T-helper 2 cell treated with Interferon-gamma antibody and Interleukin-4, amounts not matched to agents 5 μg/mL and 100 μg/mL, for 36 hours (primary cell): Measurements from ENCODE around the gene CST11.
"Not testable (repeated sequence)": the region's sequence is repeated elsewhere in the genome, so short reads cannot be mapped to it uniquely, and the experiment has no call there.

Source experiments
- DNase-seq: peaks from one replicate; pipeline ENCODE4 v3.0.0; 2021; ENCODE audit warnings: low spot score
- H3K27ac Mint-ChIP-seq: one replicate; pipeline ENCODE4 v1.8.0; 2021; ENCODE audit warnings: mild to moderate bottlenecking, mixed read lengths
- H3K27me3 Mint-ChIP-seq: one replicate; pipeline ENCODE4 v1.8.0; 2021; ENCODE audit warnings: low read depth, mixed read lengths
- H3K36me3 Mint-ChIP-seq: one replicate; pipeline ENCODE4 v1.8.0; 2021; ENCODE audit warnings: low read depth, mixed read lengths
- H3K4me1 Mint-ChIP-seq: one replicate; pipeline ENCODE4 v1.8.0; 2021; ENCODE audit warnings: low read depth, mixed read lengths
- H3K4me3 Mint-ChIP-seq: one replicate; pipeline ENCODE4 v1.8.0; 2022; ENCODE audit warnings: mild to moderate bottlenecking, moderate library complexity, mixed read lengths
- H3K9me3 Mint-ChIP-seq: one replicate; pipeline ENCODE4 v1.8.0; 2021; ENCODE audit warnings: mixed read lengths

Gene CST11

GRCh38 chr20:23473293-23473692 lies 20.6 kb upstream of the CST11 start:
- not testable (repeated sequence) for H3K9me3 Mint-ChIP-seq, H3K36me3 Mint-ChIP-seq, DNase-seq

GRCh38 chr20:23472306-23472705 lies 19.6 kb upstream of the CST11 start:
- H3K27me3 Mint-ChIP-seq, H3K4me3 Mint-ChIP-seq, H3K4me1 Mint-ChIP-seq, H3K9me3 Mint-ChIP-seq, DNase-seq, H3K36me3 Mint-ChIP-seq, H3K27ac Mint-ChIP-seq: not testable (repeated sequence)

More at GRCh38 chr20:23473293-23473692, 20.6 kb upstream of the CST11 start:
- not testable (repeated sequence) for H3K4me1 Mint-ChIP-seq, H3K27me3 Mint-ChIP-seq, H3K4me3 Mint-ChIP-seq, H3K27ac Mint-ChIP-seq

GRCh38 chr20:23466961-23467360 lies 14.3 kb upstream of the CST11 start:
- not testable (repeated sequence) for DNase-seq, H3K36me3 Mint-ChIP-seq, H3K27me3 Mint-ChIP-seq, H3K4me1 Mint-ChIP-seq, H3K4me3 Mint-ChIP-seq, H3K27ac Mint-ChIP-seq
- H3K9me3 Mint-ChIP-seq: peaks cover 22% of the 10 kb centered on the region

- peaks cover 9% of the 10 kb centered on the region for H3K9me3 Mint-ChIP-seq
- peaks cover 6% of the 10 kb centered on the region for H3K4me1 Mint-ChIP-seq
- H3K4me3 Mint-ChIP-seq: no peak overlapping the region
- peaks cover 5% of the 10 kb centered on the region for H3K27me3 Mint-ChIP-seq
- no peak overlapping the region for H3K27ac Mint-ChIP-seq
- no peak for DNase-seq
- H3K36me3 Mint-ChIP-seq: no peaks in the 10 kb centered on the region
Observed at GRCh38 chr20:23461180-23461579, 8.5 kb upstream of the CST11 start.

GRCh38 chr20:23459461-23460150 lies 6.9 kb upstream of the CST11 start:
- Mint-ChIP-seq H3K4me3 (no peak overlapping the region), H3K27ac (no peak overlapping the region), H3K9me3 (no peaks in the 10 kb centered on the region), H3K36me3 (no peaks in the 10 kb centered on the region), H3K4me1 (peaks cover 11% of the 10 kb centered on the region), H3K27me3 (peaks cover 5% of the 10 kb centered on the region)
- DNase-seq: no peak

- H3K27ac Mint-ChIP-seq: peak overlapping the region; percentile 3
- peaks cover 3% of the 10 kb centered on the region for H3K27me3 Mint-ChIP-seq
- H3K4me1 Mint-ChIP-seq: peaks cover 11% of the 10 kb centered on the region
- no peak for DNase-seq
- no peaks in the 10 kb centered on the region for H3K9me3 Mint-ChIP-seq
- H3K36me3 Mint-ChIP-seq: no peaks in the 10 kb centered on the region
- no peak overlapping the region for H3K4me3 Mint-ChIP-seq
Observed at GRCh38 chr20:23456873-23457272, 4.2 kb upstream of the CST11 start.

GRCh38 chr20:23456409-23456808 lies 3.7 kb upstream of the CST11 start:
- Mint-ChIP-seq H3K9me3 (no peaks in the 10 kb centered on the region), H3K36me3 (no peaks in the 10 kb centered on the region), H3K27ac (peak overlapping the region; percentile 3), H3K4me1 (peaks cover 11% of the 10 kb centered on the region), H3K4me3 (no peak overlapping the region), H3K27me3 (peaks cover 2% of the 10 kb centered on the region)
- DNase-seq: no peak

GRCh38 chr20:23455639-23456038 lies 3.0 kb upstream of the CST11 start:
- peaks cover 2% of the 10 kb centered on the region for H3K27me3 Mint-ChIP-seq
- no peak for DNase-seq
- H3K4me1 Mint-ChIP-seq: peaks cover 11% of the 10 kb centered on the region
- no peaks in the 10 kb centered on the region for H3K36me3 Mint-ChIP-seq
- H3K27ac Mint-ChIP-seq: no peak overlapping the region
- no peak overlapping the region for H3K4me3 Mint-ChIP-seq
- H3K9me3 Mint-ChIP-seq: no peaks in the 10 kb centered on the region

GRCh38 chr20:23454816-23455215 lies 2.1 kb upstream of the CST11 start:
- Mint-ChIP-seq H3K27ac (no peak overlapping the region), H3K27me3 (peaks cover 2% of the 10 kb centered on the region), H3K4me3 (no peak overlapping the region), H3K36me3 (no peaks in the 10 kb centered on the region), H3K9me3 (no peaks in the 10 kb centered on the region), H3K4me1 (peaks cover 11% of the 10 kb centered on the region)
- DNase-seq: no peak

- H3K27me3 Mint-ChIP-seq: peaks cover 2% of the 10 kb centered on the region
- H3K4me3 Mint-ChIP-seq: no peak overlapping the region
- H3K4me1 Mint-ChIP-seq: peaks cover 19% of the 10 kb centered on the region
- H3K27ac Mint-ChIP-seq: no peak overlapping the region
- H3K36me3 Mint-ChIP-seq: no peaks in the 10 kb centered on the region
- no peaks in the 10 kb centered on the region for H3K9me3 Mint-ChIP-seq
- DNase-seq: no peak
Observed at GRCh38 chr20:23453549-23454543, 1.2 kb upstream of the CST11 start.

- peaks cover 2% of the 10 kb centered on the region for H3K27me3 Mint-ChIP-seq
- no peaks in the 10 kb centered on the region for H3K9me3 Mint-ChIP-seq
- no peak overlapping the region for H3K4me3 Mint-ChIP-seq
- no peak for DNase-seq
- H3K36me3 Mint-ChIP-seq: no peaks in the 10 kb centered on the region
- peaks cover 19% of the 10 kb centered on the region for H3K4me1 Mint-ChIP-seq
- no peak overlapping the region for H3K27ac Mint-ChIP-seq
Observed at GRCh38 chr20:23451956-23452487, 654 bp downstream of the CST11 start.

- H3K4me3 Mint-ChIP-seq: no peak overlapping the region
- H3K9me3 Mint-ChIP-seq: no peaks in the 10 kb centered on the region
- H3K27me3 Mint-ChIP-seq: peaks cover 2% of the 10 kb centered on the region
- H3K27ac Mint-ChIP-seq: no peak overlapping the region
- peaks cover 10% of the 10 kb centered on the region for H3K4me1 Mint-ChIP-seq
- DNase-seq: no peak
- H3K36me3 Mint-ChIP-seq: no peaks in the 10 kb centered on the region
Observed at GRCh38 chr20:23450877-23451276, 1.8 kb downstream of the CST11 start.

- H3K27me3 Mint-ChIP-seq: peaks cover 2% of the 10 kb centered on the region
- H3K36me3 Mint-ChIP-seq: no peaks in the 10 kb centered on the region
- H3K4me3 Mint-ChIP-seq: no peak overlapping the region
- peak overlapping the region; percentile 15 for H3K27ac Mint-ChIP-seq
- no peak for DNase-seq
- H3K4me1 Mint-ChIP-seq: peaks cover 8% of the 10 kb centered on the region
- no peaks in the 10 kb centered on the region for H3K9me3 Mint-ChIP-seq
Observed at GRCh38 chr20:23449421-23449820, 3.3 kb downstream of the CST11 start.

GRCh38 chr20:23448167-23448566 lies 4.5 kb downstream of the CST11 start:
- DNase-seq: no peak
- Mint-ChIP-seq H3K9me3 (no peaks in the 10 kb centered on the region), H3K4me1 (peaks cover 8% of the 10 kb centered on the region), H3K27ac (no peak overlapping the region), H3K27me3 (peaks cover 2% of the 10 kb centered on the region), H3K4me3 (no peak overlapping the region), H3K36me3 (no peaks in the 10 kb centered on the region)
